Muscle layer of duodenum (tissue), 2 donors: ENCODE data around the gene ASCC3.
A peak's percentile ranks its signal among the peaks of the same experiment; 100 is the strongest.

Source experiments
- H3K27ac ChIP-seq: one replicate; pipeline ENCODE4 v1.7.0; 2013; ENCODE audit warnings: mild to moderate bottlenecking, low read length
- H3K27me3 ChIP-seq: one replicate; pipeline ENCODE4 v1.7.0; 2013; ENCODE audit warnings: low read depth, mild to moderate bottlenecking, control low read depth, low read length
- H3K36me3 ChIP-seq, 2 donors: one replicate each; pipeline ENCODE4 v1.7.0; 2013; ENCODE audit warnings: low read length in 2 of 2, control low read depth in 1 of 2, mild to moderate bottlenecking in 1 of 2; ENCODE audit not compliant: insufficient read depth in 2 of 2, control insufficient read depth in 1 of 2
- H3K4me1 ChIP-seq, 2 donors: one replicate each; pipeline ENCODE4 v1.7.0; 2013; ENCODE audit warnings: low read length in 2 of 2, mild to moderate bottlenecking in 2 of 2, control low read depth in 1 of 2, moderate library complexity in 1 of 2; ENCODE audit not compliant: insufficient read depth in 2 of 2, control insufficient read depth in 1 of 2
- H3K4me3 ChIP-seq, 2 donors: one replicate each; pipeline ENCODE4 v1.7.0; 2013; ENCODE audit warnings: low read length in 2 of 2, low read depth in 1 of 2, mild to moderate bottlenecking in 1 of 2
- H3K9me3 ChIP-seq, 2 donors: one replicate each; pipeline ENCODE4 v1.7.0; 2013; ENCODE audit warnings: low read length in 2 of 2, control low read depth in 1 of 2, mild to moderate bottlenecking in 1 of 2; ENCODE audit not compliant: control insufficient read depth in 1 of 2
- donor health status: healthy.

ASCC3 gene

GRCh38 chr6:100721256-100721655 lies 159.9 kb downstream of the ASCC3 start:
- H3K27me3 ChIP-seq: no peaks in the 10 kb centered on the region
- no peak overlapping the region for H3K27ac ChIP-seq
- H3K4me3 ChIP-seq: no peak overlapping the region
- H3K9me3 ChIP-seq: no peaks in the 10 kb centered on the region
- no peaks in the 10 kb centered on the region for H3K4me1 ChIP-seq
- H3K36me3 ChIP-seq: peaks cover 10% of the 10 kb centered on the region in 2 donors

GRCh38 chr6:100719883-100720682 lies 161.0 kb downstream of the ASCC3 start:
- Histone ChIP-seq H3K36me3 (peaks cover 10% of the 10 kb centered on the region in 2 donors), H3K9me3 (no peaks in the 10 kb centered on the region), H3K4me3 (peak overlapping the region in 1 of 2 donors; percentile 45), H3K4me1 (no peaks in the 10 kb centered on the region), H3K27me3 (no peaks in the 10 kb centered on the region), H3K27ac (no peak overlapping the region)

GRCh38 chr6:100712997-100713396 lies 168.1 kb downstream of the ASCC3 start:
- no peaks in the 10 kb centered on the region for H3K9me3 ChIP-seq
- no peaks in the 10 kb centered on the region for H3K4me1 ChIP-seq
- no peaks in the 10 kb centered on the region for H3K36me3 ChIP-seq

GRCh38 chr6:100706491-100706890 lies 174.6 kb downstream of the ASCC3 start:
- no peaks in the 10 kb centered on the region for H3K27me3 ChIP-seq
- no peaks in the 10 kb centered on the region for H3K36me3 ChIP-seq
- H3K9me3 ChIP-seq: no peaks in the 10 kb centered on the region
- no peaks in the 10 kb centered on the region for H3K4me1 ChIP-seq
- no peak overlapping the region for H3K4me3 ChIP-seq
- no peak overlapping the region for H3K27ac ChIP-seq

More at GRCh38 chr6:100712997-100713396, 168.1 kb downstream of the ASCC3 start:
- Histone ChIP-seq H3K27me3 (no peaks in the 10 kb centered on the region), H3K27ac (no peak overlapping the region), H3K4me3 (no peak overlapping the region)

- H3K4me3 ChIP-seq: no peak overlapping the region
- H3K36me3 ChIP-seq: peaks cover 0 to 5% of the 10 kb centered on the region in 2 donors
- H3K9me3 ChIP-seq: peaks cover 0 to 2% of the 10 kb centered on the region in 2 donors
These were observed 176.2 kb downstream of the ASCC3 start for GRCh38 chr6:100704961-100705360.

DNA sequence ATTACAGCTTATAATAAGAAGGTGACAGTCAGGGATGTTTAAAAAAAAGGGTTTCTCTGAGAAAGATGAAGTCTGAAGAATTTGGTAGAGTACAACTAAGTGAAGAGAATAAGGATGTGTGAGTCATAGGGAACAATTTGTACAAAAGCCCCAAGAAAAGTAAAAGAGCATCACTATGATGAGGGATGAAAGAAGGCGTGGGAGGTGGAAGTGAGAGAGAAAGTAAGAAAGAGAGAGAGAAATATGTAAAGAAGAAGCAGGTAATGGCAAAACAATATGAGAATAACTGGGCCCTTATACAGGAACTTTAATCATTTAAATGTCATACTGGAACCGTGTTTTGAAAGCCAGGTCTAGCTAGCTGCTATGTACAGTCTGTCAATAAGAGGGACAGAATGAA lies 179.4 kb downstream of the ASCC3 start:
- H3K27me3 ChIP-seq: no peaks in the 10 kb centered on the region
- no peak overlapping the region for H3K27ac ChIP-seq
- peaks cover 0 to 2% of the 10 kb centered on the region in 2 donors for H3K9me3 ChIP-seq
- peaks cover 0 to 9% of the 10 kb centered on the region in 2 donors for H3K36me3 ChIP-seq
- H3K4me3 ChIP-seq: no peak overlapping the region
- no peaks in the 10 kb centered on the region for H3K4me1 ChIP-seq

More at GRCh38 chr6:100704961-100705360, 176.2 kb downstream of the ASCC3 start:
- H3K27ac ChIP-seq: no peak overlapping the region
- no peaks in the 10 kb centered on the region for H3K27me3 ChIP-seq
- H3K4me1 ChIP-seq: no peaks in the 10 kb centered on the region

- H3K4me3 ChIP-seq: no peak overlapping the region
- H3K27me3 ChIP-seq: no peaks in the 10 kb centered on the region
- peaks cover 0 to 2% of the 10 kb centered on the region in 2 donors for H3K9me3 ChIP-seq
- H3K27ac ChIP-seq: no peak overlapping the region
- no peaks in the 10 kb centered on the region for H3K4me1 ChIP-seq
- peaks cover 0 to 9% of the 10 kb centered on the region in 2 donors for H3K36me3 ChIP-seq
These were observed 181.1 kb downstream of the ASCC3 start for GRCh38 chr6:100700009-100700408.

GRCh38 chr6:100695445-100695844 lies 185.7 kb downstream of the ASCC3 start:
- Histone ChIP-seq H3K27me3 (no peaks in the 10 kb centered on the region), H3K27ac (no peak overlapping the region), H3K36me3 (peaks cover 0 to 8% of the 10 kb centered on the region in 2 donors), H3K4me3 (no peak overlapping the region), H3K4me1 (no peaks in the 10 kb centered on the region), H3K9me3 (peaks cover 0 to 2% of the 10 kb centered on the region in 2 donors)

DNA sequence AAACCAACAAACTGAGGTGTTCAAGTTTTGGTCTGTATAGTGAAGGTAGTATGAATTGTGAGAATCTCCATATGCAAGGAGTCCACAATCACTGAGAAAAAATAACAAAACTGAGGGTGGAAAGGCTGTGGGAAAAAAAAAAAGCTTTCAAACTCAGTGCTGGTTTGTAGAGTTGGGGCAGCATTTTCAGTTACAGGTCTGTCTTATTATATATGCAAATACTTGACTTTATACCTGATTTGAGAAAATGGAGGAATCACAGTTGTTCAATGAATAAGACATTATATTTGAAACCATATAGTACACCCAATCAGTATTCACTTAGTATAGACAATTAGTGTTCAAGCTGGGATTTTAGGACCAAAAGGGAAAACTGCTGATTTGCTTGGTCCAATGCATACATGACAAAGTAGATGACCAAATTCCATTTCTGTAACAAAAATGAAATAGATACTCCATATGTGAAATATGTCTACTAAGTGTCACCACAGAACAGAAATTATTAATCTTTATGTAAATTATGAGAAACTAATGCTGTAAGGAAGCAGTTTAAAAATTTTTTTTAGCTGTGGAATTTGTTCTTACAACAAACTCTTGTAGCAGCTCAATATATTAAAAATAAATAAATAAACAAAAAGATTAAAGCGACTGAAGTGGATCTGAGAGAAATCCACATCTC lies 187.7 kb downstream of the ASCC3 start:
- Histone ChIP-seq H3K4me3 (no peak overlapping the region), H3K9me3 (no peaks in the 10 kb centered on the region), H3K4me1 (no peaks in the 10 kb centered on the region), H3K27ac (no peak overlapping the region), H3K36me3 (no peaks in the 10 kb centered on the region), H3K27me3 (no peaks in the 10 kb centered on the region)

GRCh38 chr6:100691972-100692371 lies 189.2 kb downstream of the ASCC3 start:
- Histone ChIP-seq H3K36me3 (no peaks in the 10 kb centered on the region), H3K9me3 (no peaks in the 10 kb centered on the region), H3K27ac (no peak overlapping the region), H3K27me3 (no peaks in the 10 kb centered on the region), H3K4me1 (no peaks in the 10 kb centered on the region), H3K4me3 (no peak overlapping the region)

GRCh38 chr6:100686216-100686615 lies 194.9 kb downstream of the ASCC3 start:
- Histone ChIP-seq H3K4me3 (no peak overlapping the region), H3K36me3 (no peaks in the 10 kb centered on the region), H3K4me1 (no peaks in the 10 kb centered on the region), H3K27me3 (no peaks in the 10 kb centered on the region), H3K27ac (no peak overlapping the region), H3K9me3 (no peaks in the 10 kb centered on the region)
